ENCODE results near the gene DNAJB1. TPM values are rescaled to one million over a fixed set of nuclear protein-coding genes. Genes with fewer than 3 reads are reported as not detected.

The DNAJB1 gene
- total RNA-seq, 1 experiment from 2014 or later = 77.7 TPM

DNA sequence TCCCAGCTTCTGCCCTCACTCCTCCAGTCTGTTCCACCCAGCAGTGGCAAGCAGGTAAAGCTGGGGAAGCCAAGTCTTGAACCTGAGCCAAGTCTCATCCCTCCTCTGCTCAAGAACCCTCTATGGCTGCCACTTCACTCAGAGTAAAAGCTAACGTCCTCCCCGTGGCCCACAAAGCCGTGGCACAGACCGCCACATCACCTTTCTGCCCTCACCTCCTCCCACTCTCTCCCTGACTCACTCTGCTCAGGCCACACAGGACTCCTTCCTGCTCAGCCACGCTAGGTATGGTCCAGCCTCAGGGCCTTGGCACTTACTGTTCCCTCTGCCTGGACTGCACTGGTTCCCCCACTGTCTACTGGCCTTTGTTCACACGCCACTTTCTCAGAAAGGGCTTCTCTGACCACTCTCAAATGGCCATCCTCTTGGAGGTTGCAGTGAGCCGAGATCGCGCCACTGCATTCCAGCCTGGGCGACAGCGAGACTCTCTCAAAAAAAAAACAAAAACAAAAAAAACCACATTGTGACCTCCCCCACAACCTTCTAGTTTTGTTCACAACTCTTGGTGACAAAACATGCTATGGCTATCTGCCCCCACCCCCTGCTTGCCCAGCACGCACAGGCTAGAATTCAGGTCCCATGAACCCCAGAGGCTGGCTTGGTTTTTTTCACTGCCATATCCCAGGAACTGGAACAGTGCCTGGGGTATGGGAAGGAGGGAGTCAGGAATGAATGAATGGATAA, 37.9 kb upstream of the DNAJB1 start:
- H3K4me2 ChIP-seq (ENCODE audit: insufficient read depth, insufficient read length, low read length) = no peak overlapping the region

More for the DNA sequence above, 37.9 kb upstream of the DNAJB1 start:
- Histone ChIP-seq H3T11ph (ENCODE audit: low read length) (no peak overlapping the region), H2AK5ac (ENCODE audit: insufficient read length, low read length) (peak overlapping the region; percentile 80), H3K27me3 (ENCODE audit: insufficient read depth, low read length) (no peaks in the 10 kb centered on the region), H3K9me3 (ENCODE audit: control insufficient read depth, low read depth, low read length) (no peaks in the 10 kb centered on the region), H3K56ac (ENCODE audit: insufficient read length, low read depth, low read length) (no peak overlapping the region), H3K23ac (ENCODE audit: insufficient read length, low read depth, low read length) (no peak overlapping the region), H3K4me1 (ENCODE audit: insufficient read depth, low read length) (no peaks in the 10 kb centered on the region; the same call in 1 of the 2 replicates), H3K18ac (ENCODE audit: insufficient read length, low read depth, low read length) (peak overlapping the region; percentile 34), H4K8ac (replicated peaks; ENCODE audit: insufficient read length, low read depth, low read length) (no peak overlapping the region), H3K23me2 (ENCODE audit: insufficient read length, low read depth, low read length, poor library complexity, severe bottlenecking) (peaks cover 3% of the 10 kb centered on the region), H2BK20ac (ENCODE audit: low read depth, low read length, poor library complexity, severe bottlenecking) (no peak overlapping the region), H3K79me1 (ENCODE audit: insufficient read depth, low read depth, low read length, poor library complexity, severe bottlenecking) (peaks cover 7% of the 10 kb centered on the region), H3K4ac (ENCODE audit: low read depth, low read length) (no peak overlapping the region), H2BK12ac (ENCODE audit: insufficient read length, low read depth, low read length) (no peak overlapping the region), H3K79me2 (ENCODE audit: insufficient read depth, low read length) (peaks cover 1% of the 10 kb centered on the region; the same call in 1 of the 2 replicates), H2AFZ (ENCODE audit: low read length) (no peak overlapping the region), H4K91ac (ENCODE audit: insufficient read length, low read depth, low read length) (no peak overlapping the region), H3K14ac (ENCODE audit: insufficient read depth, low read length) (no peak overlapping the region), H4K20me1 (ENCODE audit: control insufficient read depth, insufficient read depth, insufficient read length) (no peaks in the 10 kb centered on the region), H2BK15ac (ENCODE audit: low read depth, low read length) (no peak overlapping the region), H2BK5ac (ENCODE audit: insufficient read length, low read length) (no peak overlapping the region), H4K5ac (ENCODE audit: insufficient read length, low read depth, low read length) (no peak overlapping the region), H2BK120ac (ENCODE audit: low read depth, low read length, poor library complexity, severe bottlenecking) (no peak overlapping the region), H3K27ac (ENCODE audit: insufficient read length, low read depth, low read length) (no peak overlapping the region), H3K9ac (ENCODE audit: extremely low read depth, insufficient read length, low read length) (no peak overlapping the region)
- peak overlapping the region; percentile 34 to 87 (median 75); a peak in 5 of 7 replicates for H3K27ac Mint-ChIP-seq
- no CpG with 5 or more reads among the region's 12 CpGs for WGBS (ENCODE audit: extremely low coverage, insufficient read length, low lambda C conversion rate)
- H3K36me3 Mint-ChIP-seq (ENCODE audit: insufficient read depth in 1 of 3, low read depth in 3 of 3) = no peaks in the 10 kb centered on the region; a peak in 3 of 7 replicates
- DNase-seq = peak; percentile 30
- no peak overlapping the region; a peak in 1 of 5 replicates for H3K4me3 Mint-ChIP-seq
- H3K9me3 Mint-ChIP-seq = no peaks in the 10 kb centered on the region
- H3K27me3 Mint-ChIP-seq (ENCODE audit: low read depth) = no peaks in the 10 kb centered on the region
- peaks cover 20 to 41% of the 10 kb centered on the region in 2 experiments for H3K4me1 Mint-ChIP-seq
- no peak for TF ChIP-seq CTCF (conservative IDR thresholded peaks at IDR 0.05)

Measured in H9 (cell line).